NCI-H187 (cell line): Measurements from ENCODE around the gene CAPZB.

Source experiments
- DNase-seq, 2 experiments: peaks; one replicate each; lab custom pipeline; 2025; lab: John Stamatoyannopoulos, UW

The CAPZB gene

GRCh38 chr1:19385221-19385620 is 100.1 kb downstream of the CAPZB start:
- no peak for DNase-seq

GRCh38 chr1:19384772-19385187 is 100.6 kb downstream of the CAPZB start:
- no peak for DNase-seq

- DNase-seq, result no peak
These were observed 101.2 kb downstream of the CAPZB start for GRCh38 chr1:19384113-19384512.

- no peak for DNase-seq
These were observed 103.1 kb downstream of the CAPZB start for GRCh38 chr1:19382222-19382621.

- DNase-seq, result no peak
These were observed 104.1 kb downstream of the CAPZB start for GRCh38 chr1:19381261-19381660.

GRCh38 chr1:19377812-19378718 is 107.3 kb downstream of the CAPZB start:
- no peak for DNase-seq

GRCh38 chr1:19376428-19377372 is 108.6 kb downstream of the CAPZB start:
- DNase-seq, result no peak

- no peak for DNase-seq
These were observed 109.5 kb downstream of the CAPZB start for GRCh38 chr1:19375631-19376400.

GRCh38 chr1:19374926-19375325 is 110.4 kb downstream of the CAPZB start:
- DNase-seq, result no peak

GRCh38 chr1:19374083-19374801 is 111.1 kb downstream of the CAPZB start:
- DNase-seq, result no peak

- no peak for DNase-seq
These were observed 111.9 kb downstream of the CAPZB start for GRCh38 chr1:19373211-19374082.

GRCh38 chr1:19372602-19373001 is 112.7 kb downstream of the CAPZB start:
- no peak for DNase-seq

GRCh38 chr1:19372136-19372514 is 113.2 kb downstream of the CAPZB start:
- no peak for DNase-seq

- DNase-seq, result no peak
These were observed 113.9 kb downstream of the CAPZB start for GRCh38 chr1:19371226-19372135.

GRCh38 chr1:19370453-19371170 is 114.7 kb downstream of the CAPZB start:
- DNase-seq, result no peak

- no peak for DNase-seq
These were observed 115.8 kb downstream of the CAPZB start for GRCh38 chr1:19369396-19370090.

- no peak for DNase-seq
These were observed 116.4 kb downstream of the CAPZB start for GRCh38 chr1:19368964-19369363.

GRCh38 chr1:19368050-19368449 is 117.3 kb downstream of the CAPZB start:
- DNase-seq, result no peak
